ENCODE measurements around the gene P2RX1.

Gene P2RX1

GRCh38 chr17:3889325-3890012, 26.8 kb downstream of the P2RX1 start:
- no peak for DNase-seq (ENCODE audit: low read depth in 1 of 2, low spot score in 1 of 2)

DNA sequence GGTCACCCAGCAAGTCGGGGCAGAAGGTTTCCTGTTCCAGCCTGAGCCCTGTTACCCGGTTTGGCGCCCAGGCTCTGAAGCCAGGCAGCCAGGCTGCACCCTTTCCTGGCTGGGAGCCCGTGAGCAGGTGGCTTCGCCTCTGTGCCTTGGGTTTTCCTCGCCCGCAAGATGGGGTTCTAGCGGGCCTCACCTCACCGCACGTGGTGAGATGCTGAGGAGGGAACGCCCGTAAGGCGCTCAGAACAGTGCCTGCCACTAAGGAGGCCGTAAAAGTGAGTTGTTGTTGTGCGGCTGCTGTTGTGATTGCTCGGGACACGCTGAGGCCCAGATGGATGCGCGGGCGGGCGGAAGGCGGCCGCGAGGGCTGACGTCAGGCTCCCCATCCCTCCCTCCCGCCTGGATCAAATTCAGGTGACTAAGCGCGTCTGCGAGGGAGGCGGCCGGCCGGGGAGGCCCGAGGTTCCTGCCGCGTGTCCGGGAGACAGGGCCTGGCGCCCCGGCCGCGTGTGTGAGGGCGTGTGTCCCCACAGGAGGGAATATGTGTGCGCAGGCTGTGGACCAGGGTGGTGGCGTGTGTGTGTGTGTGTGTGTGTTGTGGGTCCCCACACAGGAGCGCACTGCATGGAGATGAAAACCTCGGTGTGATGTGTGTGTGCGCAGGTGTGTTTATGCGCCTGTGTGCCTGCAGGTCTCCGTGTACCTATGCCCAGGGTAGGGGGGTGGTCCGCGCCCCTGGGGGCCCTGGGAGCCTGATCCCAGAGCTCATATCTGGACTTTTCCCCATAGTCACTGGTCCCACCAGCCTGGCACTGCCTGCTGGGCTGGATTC, 27.7 kb downstream of the P2RX1 start:
- no peak for DNase-seq (ENCODE audit: low read depth in 1 of 2, low spot score in 1 of 2)

DNA sequence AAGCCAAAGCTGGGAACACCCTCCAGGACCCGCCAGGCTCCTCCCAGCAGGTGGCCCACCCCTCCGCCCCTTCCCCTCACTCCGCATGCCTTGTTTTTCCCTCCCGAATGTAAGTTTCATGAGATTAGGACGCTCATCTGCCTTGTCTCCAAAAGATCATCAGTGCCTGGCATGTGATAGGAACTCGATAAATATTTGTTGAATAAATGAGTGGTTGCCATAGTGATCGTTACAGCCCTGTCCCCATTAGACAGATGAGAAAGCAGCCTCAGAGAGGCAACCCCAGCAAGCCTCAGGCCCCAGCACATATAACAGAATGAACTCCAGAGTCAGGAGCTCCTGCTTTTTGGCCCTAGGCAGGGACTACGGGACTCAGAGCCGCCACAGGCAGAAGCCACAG, 28.5 kb downstream of the P2RX1 start:
- no peak for DNase-seq (ENCODE audit: low read depth in 1 of 2, low spot score in 1 of 2)

DNA sequence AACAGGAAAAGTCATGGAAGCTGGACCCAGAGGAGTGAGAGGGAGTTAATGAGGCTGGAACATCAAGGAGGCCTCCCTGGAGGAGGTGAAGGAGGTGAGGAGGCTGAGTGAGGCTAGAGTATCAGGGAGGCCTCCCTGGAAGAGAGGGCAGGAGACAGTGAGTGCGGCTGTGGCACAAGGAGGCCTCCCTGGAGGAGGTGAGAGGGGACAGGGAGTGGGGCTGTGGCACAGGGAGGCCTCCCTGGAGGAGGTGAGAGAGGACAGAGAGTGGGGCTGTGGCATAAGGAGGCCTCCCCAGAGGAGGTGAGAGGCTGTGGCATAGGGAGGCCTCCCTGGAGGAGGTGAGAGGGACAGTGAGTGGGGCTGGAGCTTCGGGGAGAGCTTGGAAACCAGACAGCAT, 28.9 kb downstream of the P2RX1 start:
- no peak for DNase-seq (ENCODE audit: low read depth in 1 of 2, low spot score in 1 of 2)

- DNase-seq (ENCODE audit: low read depth in 1 of 2, low spot score in 1 of 2): no peak
Measured at GRCh38 chr17:3886776-3887175, 29.5 kb downstream of the P2RX1 start.

DNA sequence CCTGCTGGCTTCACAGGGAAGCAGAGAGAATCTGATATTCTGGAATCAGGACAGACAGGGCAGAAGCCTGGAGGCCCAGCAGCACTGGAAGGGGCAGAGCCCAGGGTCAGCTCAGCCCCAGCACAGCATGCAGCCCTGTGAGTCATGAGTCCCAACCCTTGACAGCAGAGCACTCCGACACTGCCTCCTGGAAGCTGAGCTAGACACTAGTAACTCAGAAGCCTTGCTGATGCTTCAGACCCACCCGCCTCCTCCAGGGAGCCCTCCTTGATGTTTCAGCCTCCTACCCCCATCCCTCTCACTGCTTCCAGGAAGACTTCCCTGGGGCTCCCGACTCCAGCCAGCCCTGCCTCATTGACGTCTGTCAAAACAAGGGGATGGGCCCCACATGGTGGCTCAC, 30.3 kb downstream of the P2RX1 start:
- DNase-seq (ENCODE audit: low read depth in 1 of 2, low spot score in 1 of 2): no peak

DNA sequence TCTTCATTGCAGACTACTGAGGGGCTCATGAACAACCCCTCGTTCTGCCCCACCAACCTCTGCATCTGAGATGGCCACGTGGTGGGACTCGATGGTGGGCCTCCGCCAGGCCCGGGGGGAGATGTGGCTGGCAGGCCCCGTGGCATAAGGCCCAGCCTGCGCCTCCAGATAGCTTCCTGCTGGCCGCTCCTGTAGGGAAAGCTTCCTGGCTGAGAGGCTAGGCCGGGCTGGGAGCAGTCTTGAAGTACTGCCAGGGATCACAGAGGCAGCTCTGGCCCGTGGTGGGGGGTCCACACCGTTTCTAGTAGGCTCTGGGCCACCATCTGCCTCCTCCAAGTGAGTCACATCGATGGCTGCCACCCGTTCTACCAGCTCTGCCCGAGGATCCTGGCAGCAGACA, 31.0 kb downstream of the P2RX1 start:
- DNase-seq (ENCODE audit: low read depth in 1 of 2, low spot score in 1 of 2): no peak

DNA sequence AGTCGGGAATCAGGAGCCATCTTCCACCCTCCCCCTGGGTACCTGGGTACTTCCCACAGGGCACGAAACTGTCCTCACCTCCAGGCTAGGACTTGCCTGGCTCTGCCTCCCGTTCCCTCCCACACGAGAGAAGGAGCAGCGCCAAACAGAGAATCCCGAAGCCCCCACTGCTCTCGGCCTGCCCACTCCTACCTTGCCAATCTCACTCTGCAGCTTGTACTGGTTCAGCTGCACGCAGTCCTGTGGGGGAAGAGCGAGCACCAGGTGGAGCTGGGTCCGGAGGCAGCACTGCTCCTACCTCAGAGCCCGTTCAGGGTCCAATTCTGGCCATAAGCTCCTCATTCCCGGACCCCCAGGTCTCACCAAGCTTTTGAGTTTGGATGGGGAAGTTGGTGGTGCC, 32.1 kb downstream of the P2RX1 start:
- DNase-seq (ENCODE audit: low read depth in 1 of 2, low spot score in 1 of 2): no peak

DNA sequence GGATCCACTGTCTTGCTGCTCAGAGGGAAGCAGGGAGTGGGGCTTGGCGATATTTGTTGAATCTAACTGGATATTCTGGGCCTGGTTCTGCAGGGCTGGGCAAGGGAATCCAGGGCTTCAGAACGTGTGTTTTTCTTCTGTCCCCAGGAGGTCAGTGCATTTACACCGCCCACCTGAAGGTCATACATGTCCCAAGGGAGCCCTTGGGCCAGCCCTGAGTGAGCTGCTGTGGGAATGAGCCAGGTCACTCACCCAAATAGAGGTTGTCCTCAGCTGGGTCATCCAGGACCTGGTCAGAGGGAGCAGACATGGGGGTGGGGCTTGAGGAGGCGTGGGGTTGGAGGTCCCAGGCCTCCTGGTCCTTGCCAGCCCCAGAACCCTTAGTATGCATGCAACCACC, 34.0 kb downstream of the P2RX1 start:
- no peak for DNase-seq (ENCODE audit: low read depth in 1 of 2, low spot score in 1 of 2)

- no peak for DNase-seq (ENCODE audit: low read depth in 1 of 2, low spot score in 1 of 2)
Measured at GRCh38 chr17:3880983-3881382, 35.3 kb downstream of the P2RX1 start.

GRCh38 chr17:3879591-3880417, 36.5 kb downstream of the P2RX1 start:
- no peak for DNase-seq (ENCODE audit: low read depth in 1 of 2, low spot score in 1 of 2)

DNA sequence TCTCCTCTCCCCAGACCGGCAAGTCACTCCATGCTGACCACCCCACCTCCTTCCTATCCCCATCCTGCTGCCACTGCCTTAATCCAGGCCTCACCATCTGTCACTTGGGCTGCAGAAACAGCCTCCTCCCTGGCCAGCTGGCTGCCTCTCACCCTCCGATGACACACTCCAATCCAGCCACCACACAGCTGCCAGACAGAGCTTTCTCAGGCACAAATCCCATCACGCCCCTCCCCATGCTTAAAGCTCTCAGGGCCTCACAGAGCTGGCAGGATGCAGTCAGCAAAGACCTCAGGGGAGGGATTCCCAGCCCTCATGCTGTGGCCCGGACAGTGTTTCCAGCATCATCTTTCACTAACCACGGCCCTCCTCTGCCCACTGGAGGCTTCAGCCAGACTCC, 37.1 kb downstream of the P2RX1 start:
- no peak for DNase-seq (ENCODE audit: low read depth in 1 of 2, low spot score in 1 of 2)

- no peak for DNase-seq (ENCODE audit: low read depth in 1 of 2, low spot score in 1 of 2)
Measured at GRCh38 chr17:3877220-3877619, 39.0 kb downstream of the P2RX1 start.

- DNase-seq (ENCODE audit: low read depth in 1 of 2, low spot score in 1 of 2): no peak
Measured at GRCh38 chr17:3875317-3875716, 40.9 kb downstream of the P2RX1 start.

- no peak for DNase-seq (ENCODE audit: low read depth in 1 of 2, low spot score in 1 of 2)
Measured at GRCh38 chr17:3873862-3874261, 42.4 kb downstream of the P2RX1 start.

DNA sequence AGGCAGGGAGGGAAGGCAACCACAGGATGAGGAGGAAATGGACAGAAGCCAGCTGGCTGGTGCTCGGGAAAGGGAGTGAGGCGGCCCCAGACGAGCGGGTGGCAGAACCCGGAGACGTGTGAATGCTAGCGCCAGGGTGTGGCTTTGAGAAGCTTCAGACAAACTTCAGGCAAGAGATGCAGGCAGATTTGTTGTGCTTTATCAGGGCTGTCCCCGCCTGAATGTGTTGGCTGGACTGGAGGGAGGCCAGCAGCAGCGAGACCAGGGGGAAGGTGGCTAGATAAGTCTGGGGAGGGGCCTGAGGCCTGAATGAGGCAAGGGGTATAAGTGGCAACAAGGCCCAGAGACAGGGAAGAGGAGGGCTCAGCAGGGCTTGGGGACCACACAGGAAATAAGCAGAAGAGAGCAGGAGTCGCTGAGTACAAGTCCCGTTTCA, 45.4 kb downstream of the P2RX1 start:
- no peak for DNase-seq (ENCODE audit: low read depth in 1 of 2, low spot score in 1 of 2)

DNA sequence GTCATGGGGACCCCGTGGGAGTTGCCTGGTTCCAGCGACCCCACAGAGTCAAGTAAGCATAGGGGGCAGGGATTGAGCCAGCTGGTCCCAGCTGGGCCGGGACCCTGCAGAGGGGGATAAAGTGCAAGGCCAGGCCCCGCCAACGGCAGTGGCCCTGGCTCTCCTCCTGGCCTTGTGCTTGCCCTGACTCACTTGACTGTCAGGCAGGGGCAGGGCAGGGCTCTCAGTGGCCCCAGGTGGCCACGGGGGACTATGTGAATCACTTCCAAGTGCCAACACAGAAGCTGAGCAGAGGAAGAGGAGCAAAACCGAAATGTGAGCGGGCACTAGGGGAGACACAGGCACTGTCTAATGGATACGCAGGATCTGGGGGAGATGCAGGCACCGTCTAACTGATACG, 48.7 kb downstream of the P2RX1 start:
- DNase-seq (ENCODE audit: low read depth in 1 of 2, low spot score in 1 of 2): no peak

DNA sequence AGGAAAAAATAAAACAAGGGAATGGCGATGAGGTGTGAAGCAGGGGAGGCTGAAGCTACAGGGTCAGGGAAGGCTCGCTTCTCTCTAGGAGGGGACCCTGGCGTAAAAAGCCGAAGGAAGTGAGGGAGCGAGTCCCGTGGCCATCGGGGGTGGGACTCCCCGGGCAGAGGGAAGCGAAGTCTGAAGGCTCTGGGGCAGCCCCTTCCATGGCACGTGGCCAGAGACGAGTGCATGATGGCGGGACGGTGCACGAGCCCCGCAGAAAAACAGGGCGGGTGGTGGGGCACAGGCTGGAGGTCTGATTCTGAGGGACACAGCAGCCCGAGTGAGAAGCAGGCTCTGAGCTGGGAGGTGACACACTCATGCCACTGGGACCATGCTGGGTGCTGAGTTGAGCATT, 49.2 kb downstream of the P2RX1 start:
- no peak for DNase-seq (ENCODE audit: low read depth in 1 of 2, low spot score in 1 of 2)

DNA sequence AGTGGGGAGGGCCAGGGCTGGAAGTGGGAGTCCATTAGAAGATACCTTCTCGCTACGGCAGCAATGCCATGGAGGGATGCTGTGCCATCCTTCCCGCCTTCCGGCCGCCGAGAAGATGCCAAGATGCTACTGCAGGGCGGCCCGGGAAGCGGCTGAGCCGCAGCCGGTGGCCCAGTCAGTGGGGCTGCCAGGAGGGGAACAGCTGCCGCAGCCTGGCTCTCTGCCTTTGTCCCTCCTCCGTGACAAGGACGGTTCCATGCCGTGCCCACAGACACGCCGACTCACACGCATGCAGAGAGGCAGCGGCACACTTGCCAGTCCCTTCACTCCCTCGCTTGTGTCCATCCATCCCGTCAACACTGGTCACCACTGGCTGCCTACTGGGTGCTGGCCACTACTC, 50.0 kb downstream of the P2RX1 start:
- no peak for DNase-seq (ENCODE audit: low read depth in 1 of 2, low spot score in 1 of 2)

GRCh38 chr17:3865176-3865575, 51.1 kb downstream of the P2RX1 start:
- DNase-seq (ENCODE audit: low read depth in 1 of 2, low spot score in 1 of 2): no peak

- no peak for DNase-seq (ENCODE audit: low read depth in 1 of 2, low spot score in 1 of 2)
Measured at GRCh38 chr17:3864534-3864933, 51.7 kb downstream of the P2RX1 start.
